Neuronal stem cell (in vitro differentiated cells): Measurements from ENCODE around the gene CCR1.

Experiments
- DNase-seq: peaks from one replicate; pipeline ENCODE4 v3.0.0-alpha.2; 2013; ENCODE audit warnings: low spot score
- H2AFZ ChIP-seq: one replicate; pipeline ENCODE4 v1.6.1; 2013; ENCODE audit warnings: mild to moderate bottlenecking, low read length, inconsistent platforms
- H2AK5ac ChIP-seq: 2 replicates; pipeline ENCODE4 v1.6.1; 2013; ENCODE audit warnings: low read depth, mild to moderate bottlenecking, inconsistent platforms, low read length, moderate library complexity, mixed read lengths
- H2BK120ac ChIP-seq: 2 replicates; pipeline ENCODE4 v1.6.1; 2013; ENCODE audit warnings: low read depth, mild to moderate bottlenecking, inconsistent platforms, low read length, moderate library complexity, mixed read lengths
- H2BK12ac ChIP-seq: one replicate; pipeline ENCODE4 v1.6.1; 2013; ENCODE audit warnings: low read length, inconsistent platforms
- H2BK15ac ChIP-seq: 2 replicates; pipeline ENCODE4 v1.6.1; 2013; ENCODE audit warnings: mild to moderate bottlenecking, low read length, inconsistent platforms, mixed read lengths
- H2BK5ac ChIP-seq: one replicate; pipeline ENCODE4 v1.6.1; 2013; ENCODE audit warnings: inconsistent platforms, mild to moderate bottlenecking, low read length, moderate library complexity
- H3K14ac ChIP-seq: one replicate; pipeline ENCODE4 v1.6.1; 2013; ENCODE audit warnings: low read length, inconsistent platforms
- H3K18ac ChIP-seq: 2 replicates; pipeline ENCODE4 v1.6.1; 2013; ENCODE audit warnings: low read length, inconsistent platforms
- H3K23ac ChIP-seq: 2 replicates; pipeline ENCODE4 v1.6.1; 2013; ENCODE audit warnings: low read depth, mild to moderate bottlenecking, mixed read lengths, low read length, inconsistent platforms; ENCODE audit not compliant: poor library complexity
- H3K27ac ChIP-seq: replicated peaks from 3 replicates; pipeline ENCODE4 v1.5.1; 2013; ENCODE audit warnings: low read length, inconsistent platforms
- H3K27me3 ChIP-seq, 3 experiments: 2 replicates each; pipeline ENCODE4 v1.6.1; 2013; ENCODE audit warnings: low read length in 3 of 3, mild to moderate bottlenecking in 2 of 3, inconsistent platforms in 1 of 3, low read depth in 1 of 3, mixed read lengths in 1 of 3, moderate library complexity in 1 of 3; ENCODE audit not compliant: control insufficient read depth in 3 of 3, insufficient read depth in 3 of 3
- H3K36me3 ChIP-seq, 2 donors: replicated peaks in 1 of 2; 2 replicates each; pipeline ENCODE4 v1.6.1; 2013; ENCODE audit warnings: low read length in 2 of 2; ENCODE audit not compliant: control insufficient read depth in 2 of 2, insufficient read depth in 2 of 2
- H3K4ac ChIP-seq: 2 replicates; pipeline ENCODE4 v1.6.1; 2013; ENCODE audit warnings: inconsistent platforms, mild to moderate bottlenecking, low read length, moderate library complexity
- H3K4me1 ChIP-seq, 2 donors: 1 replicate in 1 of 2; 2 replicates in 1 of 2; pipeline ENCODE4 v1.6.1; 2013; ENCODE audit warnings: low read length in 2 of 2, low read depth in 1 of 2; ENCODE audit not compliant: control insufficient read depth in 2 of 2, insufficient read depth in 1 of 2
- H3K4me2 ChIP-seq: one replicate; pipeline ENCODE4 v1.6.1; 2013; ENCODE audit warnings: mild to moderate bottlenecking, low read length, inconsistent platforms; ENCODE audit not compliant: insufficient read depth, poor library complexity, severe bottlenecking
- H3K4me3 ChIP-seq, 2 donors: 2 replicates each; pipeline ENCODE4 v1.5.1; 2013; ENCODE audit warnings: low read length in 2 of 2, mild to moderate bottlenecking in 2 of 2, inconsistent platforms in 1 of 2, moderate library complexity in 1 of 2
- H3K79me1 ChIP-seq: one replicate; pipeline ENCODE4 v1.6.1; 2013; ENCODE audit warnings: low read depth, mild to moderate bottlenecking, inconsistent platforms, low read length, moderate library complexity
- H3K9ac ChIP-seq: one replicate; pipeline ENCODE4 v1.6.1; 2013; ENCODE audit warnings: mild to moderate bottlenecking, low read depth, low read length, inconsistent platforms; ENCODE audit not compliant: poor library complexity
- H3K9me3 ChIP-seq, 2 donors: replicated peaks in 1 of 2; 2 replicates each; pipeline versions ENCODE3 to v1.6.1; 2013; ENCODE audit warnings: low read length in 2 of 2, mild to moderate bottlenecking in 2 of 2, inconsistent platforms in 1 of 2, low read depth in 1 of 2, mixed read lengths in 1 of 2, moderate library complexity in 1 of 2; ENCODE audit not compliant: control insufficient read depth in 2 of 2, insufficient read depth in 1 of 2
- H4K8ac ChIP-seq: one replicate; pipeline ENCODE4 v1.6.1; 2013; ENCODE audit warnings: low read depth, mild to moderate bottlenecking, inconsistent platforms, low read length, moderate library complexity
- H4K91ac ChIP-seq: one replicate; pipeline ENCODE4 v1.6.1; 2013; ENCODE audit warnings: low read length, low read depth, mild to moderate bottlenecking, inconsistent platforms; ENCODE audit not compliant: poor library complexity
- WGBS, 2 donors: extraction: QIAGEN DNeasy Blood & Tissue Kit; methylation state at CpG; one replicate each; pipeline ENCODE4 v1.1.7; 2013; ENCODE audit warnings: missing lambda C conversion rate in 2 of 2, mixed read lengths in 1 of 2; ENCODE audit not compliant: insufficient read length in 2 of 2, insufficient replicate concordance in 1 of 2; ENCODE audit errors: extremely low coverage in 2 of 2; 5-methylcytosine and 5-hydroxymethylcytosine counted together

Gene CCR1

GRCh38 chr3:46242120-46242519 lies 34.0 kb upstream of the CCR1 start, which contains the start of gene CCR3:
Gene CCR3, plus strand, starts transcription at chr3:46242460. Its CDS starts 22,699 bp downstream, at chr3:46265159.
- no peak within 1 kb of the TSS for H4K91ac ChIP-seq
- no peak within 1 kb of the TSS for H2BK15ac ChIP-seq
- H3K36me3 ChIP-seq: no peaks in the 10 kb centered on the region
- no peak within 1 kb of the TSS for H3K14ac ChIP-seq
- WGBS, 2 donors: no CpG with 5 or more reads among the region's 4 CpGs
- H2BK120ac ChIP-seq: no peak within 1 kb of the TSS
- H3K4me3 ChIP-seq: no peak within 1 kb of the TSS
- no peak within 1 kb of the TSS for H2BK5ac ChIP-seq
- no peak within 1 kb of the TSS for H3K18ac ChIP-seq
- H3K9ac ChIP-seq: no peak within 1 kb of the TSS
- DNase-seq: no peak
- H3K4me1 ChIP-seq: no peaks in the 10 kb centered on the region
- no peak within 1 kb of the TSS for H2AFZ ChIP-seq
- no peak within 1 kb of the TSS for H3K27ac ChIP-seq
- no peak within 1 kb of the TSS for H3K4ac ChIP-seq
- H3K79me1 ChIP-seq: no peaks in the 10 kb centered on the region
- no peak within 1 kb of the TSS for H3K23ac ChIP-seq
- no peak within 1 kb of the TSS for H4K8ac ChIP-seq
- no peak within 1 kb of the TSS for H2AK5ac ChIP-seq
- H3K9me3 ChIP-seq: no peaks in the 10 kb centered on the region
- peaks cover 0 to 2% (median 0%) of the 10 kb centered on the region in 3 experiments for H3K27me3 ChIP-seq
- H2BK12ac ChIP-seq: no peak within 1 kb of the TSS
- H3K4me2 ChIP-seq: no peak within 1 kb of the TSS

- no peaks in the 10 kb centered on the region for H3K9me3 ChIP-seq
- H4K8ac ChIP-seq: no peak overlapping the region
- H3K36me3 ChIP-seq: no peaks in the 10 kb centered on the region
- H3K14ac ChIP-seq: no peak overlapping the region
- H2BK5ac ChIP-seq: no peak overlapping the region
- no peak overlapping the region for H3K18ac ChIP-seq
- H2AFZ ChIP-seq: no peak overlapping the region
- no peak overlapping the region for H3K4me3 ChIP-seq
- no peak overlapping the region for H3K4me2 ChIP-seq
- H3K4me1 ChIP-seq: no peaks in the 10 kb centered on the region
- no peak overlapping the region for H4K91ac ChIP-seq
- WGBS, 2 donors: no CpG with 5 or more reads among the region's 2 CpGs
- no peak for DNase-seq
- no peak overlapping the region for H3K4ac ChIP-seq
- peaks cover 0 to 2% (median 0%) of the 10 kb centered on the region in 3 experiments for H3K27me3 ChIP-seq
- no peak overlapping the region for H3K9ac ChIP-seq
- no peak overlapping the region for H2BK120ac ChIP-seq
- no peak overlapping the region for H2AK5ac ChIP-seq
- H2BK12ac ChIP-seq: no peak overlapping the region
- no peaks in the 10 kb centered on the region for H3K79me1 ChIP-seq
- no peak overlapping the region for H3K23ac ChIP-seq
- no peak overlapping the region for H3K27ac ChIP-seq
- no peak overlapping the region for H2BK15ac ChIP-seq
Measured at GRCh38 chr3:46239952-46240351, 31.8 kb upstream of the CCR1 start.

GRCh38 chr3:46239301-46239938 lies 31.3 kb upstream of the CCR1 start:
- Histone ChIP-seq H2BK12ac (no peak overlapping the region), H4K8ac (no peak overlapping the region), H3K36me3 (no peaks in the 10 kb centered on the region), H2BK120ac (no peak overlapping the region), H3K4me3 (no peak overlapping the region), H2BK15ac (no peak overlapping the region), H4K91ac (no peak overlapping the region), H3K27me3 (peaks cover 0 to 2% (median 0%) of the 10 kb centered on the region in 3 experiments), H3K4me1 (no peaks in the 10 kb centered on the region), H2BK5ac (no peak overlapping the region), H2AK5ac (no peak overlapping the region), H3K14ac (no peak overlapping the region), H3K79me1 (no peaks in the 10 kb centered on the region), H3K18ac (no peak overlapping the region), H3K9ac (no peak overlapping the region), H2AFZ (no peak overlapping the region), H3K27ac (no peak overlapping the region), H3K9me3 (no peaks in the 10 kb centered on the region), H3K4ac (no peak overlapping the region), H3K4me2 (no peak overlapping the region), H3K23ac (no peak overlapping the region)
- DNase-seq: no peak
- WGBS, 2 donors: no CpG with 5 or more reads among the region's 3 CpGs

- Histone ChIP-seq H3K9me3 (no peaks in the 10 kb centered on the region), H3K36me3 (no peaks in the 10 kb centered on the region), H3K4me1 (no peaks in the 10 kb centered on the region), H3K18ac (no peak overlapping the region), H4K91ac (no peak overlapping the region), H2BK15ac (no peak overlapping the region), H3K27ac (no peak overlapping the region), H4K8ac (no peak overlapping the region), H3K4me3 (no peak overlapping the region), H2BK120ac (no peak overlapping the region), H3K79me1 (no peaks in the 10 kb centered on the region), H3K4me2 (no peak overlapping the region), H2AFZ (no peak overlapping the region), H2AK5ac (no peak overlapping the region), H3K23ac (no peak overlapping the region), H3K27me3 (peaks cover 0 to 2% (median 0%) of the 10 kb centered on the region in 3 experiments), H3K4ac (no peak overlapping the region), H2BK5ac (no peak overlapping the region), H3K14ac (no peak overlapping the region), H2BK12ac (no peak overlapping the region), H3K9ac (no peak overlapping the region)
- WGBS, 2 donors: no CpG with 5 or more reads among the region's 4 CpGs
- no peak for DNase-seq
Measured at GRCh38 chr3:46238386-46238785, 30.3 kb upstream of the CCR1 start.
